ENCODE data around the gene NSRP1.

GRCh38 chr17:30232015-30232823, 115.6 kb downstream of the NSRP1 start:
- no peak for TF ChIP-seq CTCF (IDR thresholded peaks at IDR 0.05; ENCODE audit: low read length)
- TF ChIP-seq EZH2 (optimal IDR thresholded peaks at IDR 0.05; ENCODE audit: low read depth, low read length): no peak
- TF ChIP-seq EZH2phosphoT487 (IDR thresholded peaks at IDR 0.05; ENCODE audit: low read length): no peak
